ENCODE results near the gene XRCC3. TPM values are rescaled to one million over a fixed set of nuclear protein-coding genes. Genes with fewer than 3 reads are reported as not detected.

XRCC3 gene
- total RNA-seq, 1 donor from 2014 or later, result 6.9 TPM

- intact Hi-C loops (cut with DNase I), result no loop called here
- Histone ChIP-seq H3K27me3 (no peaks in the 10 kb centered on the region), H3K9me3 (no peaks in the 10 kb centered on the region), H3K4me3 (no peak overlapping the region), H3K36me3 (peaks cover 0 to 75% of the 10 kb centered on the region in 2 donors), H3K27ac (no peak overlapping the region), H3K4me1 (peaks cover 7% of the 10 kb centered on the region)
- no peak for TF ChIP-seq CTCF (IDR thresholded peaks at IDR 0.05)
- TF ChIP-seq POLR2A (IDR thresholded peaks at IDR 0.05), result no peak
- no peak for TF ChIP-seq POLR2AphosphoS5 (IDR thresholded peaks at IDR 0.05; ENCODE audit: insufficient read depth in 1 of 2, low read depth in 1 of 2)
- no peak for DNase-seq (ENCODE audit: extremely low spot score in 2 of 2)
These were observed 29.7 kb downstream of the XRCC3 start for GRCh38 chr14:103685276-103686211.

- Histone ChIP-seq H3K4me3 (no peak overlapping the region), H3K9me3 (no peaks in the 10 kb centered on the region), H3K36me3 (peaks cover 0 to 79% of the 10 kb centered on the region in 2 donors), H3K4me1 (peaks cover 4% of the 10 kb centered on the region), H3K27ac (no peak overlapping the region), H3K27me3 (no peaks in the 10 kb centered on the region)
- TF ChIP-seq POLR2A (IDR thresholded peaks at IDR 0.05), result no peak
- intact Hi-C loops (cut with DNase I), result no loop called here
- no peak for DNase-seq (ENCODE audit: extremely low spot score in 2 of 2)
These were observed 30.4 kb downstream of the XRCC3 start for GRCh38 chr14:103684871-103685270.

- Histone ChIP-seq H3K27ac (no peak overlapping the region), H3K4me3 (no peak overlapping the region), H3K36me3 (peaks cover 0 to 83% of the 10 kb centered on the region in 2 donors), H3K4me1 (no peaks in the 10 kb centered on the region), H3K27me3 (no peaks in the 10 kb centered on the region), H3K9me3 (no peaks in the 10 kb centered on the region)
- DNase-seq (ENCODE audit: extremely low spot score in 2 of 2), result no peak
- no peak for TF ChIP-seq POLR2AphosphoS5 (IDR thresholded peaks at IDR 0.05; ENCODE audit: insufficient read depth in 1 of 2, low read depth in 1 of 2)
- TF ChIP-seq POLR2A (IDR thresholded peaks at IDR 0.05), result no peak
- TF ChIP-seq CTCF (IDR thresholded peaks at IDR 0.05), result no peak
- intact Hi-C loops (cut with DNase I), result no loop called here
These were observed 30.8 kb downstream of the XRCC3 start for GRCh38 chr14:103684471-103684870.

GRCh38 chr14:103683139-103683538 lies 32.1 kb downstream of the XRCC3 start:
- H3K4me3 ChIP-seq, result no peak overlapping the region
- no peak for TF ChIP-seq POLR2AphosphoS5 (IDR thresholded peaks at IDR 0.05; ENCODE audit: insufficient read depth in 1 of 2, low read depth in 1 of 2)
- TF ChIP-seq CTCF (IDR thresholded peaks at IDR 0.05), result no peak
- no peak for TF ChIP-seq POLR2A (IDR thresholded peaks at IDR 0.05)
- no peak overlapping the region for H3K27ac ChIP-seq
- H3K9me3 ChIP-seq, result no peaks in the 10 kb centered on the region
- H3K27me3 ChIP-seq, result no peaks in the 10 kb centered on the region
- peaks cover 0 to 93% of the 10 kb centered on the region in 2 donors for H3K36me3 ChIP-seq
- no peak for DNase-seq (ENCODE audit: extremely low spot score in 2 of 2)
- intact Hi-C loops (cut with DNase I), result no loop called here
- H3K4me1 ChIP-seq, result no peaks in the 10 kb centered on the region

GRCh38 chr14:103680491-103681231 lies 34.6 kb downstream of the XRCC3 start:
- H3K36me3 ChIP-seq, result peaks cover 0 to 93% of the 10 kb centered on the region in 2 donors
- H3K27me3 ChIP-seq, result no peaks in the 10 kb centered on the region
- DNase-seq (ENCODE audit: extremely low spot score in 2 of 2), result no peak
- no peaks in the 10 kb centered on the region for H3K9me3 ChIP-seq
- H3K4me3 ChIP-seq, result no peak overlapping the region
- H3K27ac ChIP-seq, result no peak overlapping the region
- no peak for TF ChIP-seq POLR2AphosphoS5 (IDR thresholded peaks at IDR 0.05; ENCODE audit: insufficient read depth in 1 of 2, low read depth in 1 of 2)
- intact Hi-C loops (cut with DNase I), result no loop called here
- no peaks in the 10 kb centered on the region for H3K4me1 ChIP-seq

Data from vagina (tissue), 2 donors.